ENCODE measurements around the gene PDS5B.

The PDS5B gene

GRCh38 chr13:32589471-32589870 is 3.2 kb downstream of the PDS5B start:
- no peak for DNase-seq

GRCh38 chr13:32590266-32590665 is 4.0 kb downstream of the PDS5B start:
- no peak for DNase-seq

- no peak for DNase-seq
These were observed 5.8 kb downstream of the PDS5B start for GRCh38 chr13:32592082-32592481.

- DNase-seq = no peak
These were observed 8.0 kb downstream of the PDS5B start for GRCh38 chr13:32594157-32594738.

GRCh38 chr13:32595306-32595705 is 9.1 kb downstream of the PDS5B start:
- no peak for DNase-seq

- no peak for DNase-seq
These were observed 14.6 kb downstream of the PDS5B start for GRCh38 chr13:32600890-32601289.

- no peak for DNase-seq
These were observed 23.2 kb downstream of the PDS5B start for GRCh38 chr13:32609428-32609827.

- DNase-seq = no peak
These were observed 24.3 kb downstream of the PDS5B start for GRCh38 chr13:32610538-32610937.

GRCh38 chr13:32610977-32611376 is 24.7 kb downstream of the PDS5B start:
- no peak for DNase-seq

- no peak for DNase-seq
These were observed 30.7 kb downstream of the PDS5B start for GRCh38 chr13:32616883-32617511.

GRCh38 chr13:32622827-32623226 is 36.6 kb downstream of the PDS5B start:
- no peak for DNase-seq

- no peak for DNase-seq
These were observed 38.2 kb downstream of the PDS5B start for GRCh38 chr13:32624441-32624840.

- no peak for DNase-seq
These were observed 41.5 kb downstream of the PDS5B start for GRCh38 chr13:32627793-32628192.

GRCh38 chr13:32629313-32629712 is 43.1 kb downstream of the PDS5B start:
- DNase-seq = no peak

- DNase-seq = no peak
These were observed 43.6 kb downstream of the PDS5B start for GRCh38 chr13:32629866-32630265.

- no peak for DNase-seq
These were observed 46.2 kb downstream of the PDS5B start for GRCh38 chr13:32632343-32632909.

- no peak for DNase-seq
These were observed 50.5 kb downstream of the PDS5B start for GRCh38 chr13:32636711-32637110.

GRCh38 chr13:32638739-32639138 is 52.5 kb downstream of the PDS5B start:
- no peak for DNase-seq

- DNase-seq = peak; percentile 79
These were observed 53.4 kb downstream of the PDS5B start for GRCh38 chr13:32639502-32640105.

- no peak for DNase-seq
These were observed 56.1 kb downstream of the PDS5B start for GRCh38 chr13:32642316-32642715.

- DNase-seq = no peak
These were observed 56.6 kb downstream of the PDS5B start for GRCh38 chr13:32642858-32643257.

GRCh38 chr13:32645854-32646253 is 59.6 kb downstream of the PDS5B start:
- no peak for DNase-seq

- no peak for DNase-seq
These were observed 61.7 kb downstream of the PDS5B start for GRCh38 chr13:32647926-32648325.

- DNase-seq = peak; percentile 88
These were observed 64.6 kb downstream of the PDS5B start for GRCh38 chr13:32650705-32651311.
